Testis (tissue), 2 donors: ENCODE results near the gene MIER1.

Experiments
- CTCF ChIP-seq, 3 experiments: fragments of 450-650 bp in 2 of 3; fragments of 200-600 bp in 1 of 3; sonication (generic) in 1 of 3; IDR thresholded peaks; one replicate each; pipeline ENCODE4 v1.5.1; 2016 to 2019; ENCODE audit warnings: antibody characterized with exemption in 3 of 3, mild to moderate bottlenecking in 2 of 3, moderate library complexity in 1 of 3
- POLR2A ChIP-seq: fragments of 450-650 bp; IDR thresholded peaks from one replicate; pipeline ENCODE4 v1.6.1; 2017; ENCODE audit warnings: antibody characterized with exemption, mild to moderate bottlenecking, moderate library complexity

- TF ChIP-seq CTCF (IDR thresholded peaks at IDR 0.05) (peak; percentile 17 to 48 (median 45)), POLR2A (peak; percentile 58)
These were observed 5.4 kb downstream of the MIER1 start for GRCh38 chr1:66929999-66930822.
